ENCODE data around the gene DSCAML1.

- TF ChIP-seq EP300 (IDR thresholded peaks at IDR 0.05) = no peak
- TF ChIP-seq, protein P1, sequence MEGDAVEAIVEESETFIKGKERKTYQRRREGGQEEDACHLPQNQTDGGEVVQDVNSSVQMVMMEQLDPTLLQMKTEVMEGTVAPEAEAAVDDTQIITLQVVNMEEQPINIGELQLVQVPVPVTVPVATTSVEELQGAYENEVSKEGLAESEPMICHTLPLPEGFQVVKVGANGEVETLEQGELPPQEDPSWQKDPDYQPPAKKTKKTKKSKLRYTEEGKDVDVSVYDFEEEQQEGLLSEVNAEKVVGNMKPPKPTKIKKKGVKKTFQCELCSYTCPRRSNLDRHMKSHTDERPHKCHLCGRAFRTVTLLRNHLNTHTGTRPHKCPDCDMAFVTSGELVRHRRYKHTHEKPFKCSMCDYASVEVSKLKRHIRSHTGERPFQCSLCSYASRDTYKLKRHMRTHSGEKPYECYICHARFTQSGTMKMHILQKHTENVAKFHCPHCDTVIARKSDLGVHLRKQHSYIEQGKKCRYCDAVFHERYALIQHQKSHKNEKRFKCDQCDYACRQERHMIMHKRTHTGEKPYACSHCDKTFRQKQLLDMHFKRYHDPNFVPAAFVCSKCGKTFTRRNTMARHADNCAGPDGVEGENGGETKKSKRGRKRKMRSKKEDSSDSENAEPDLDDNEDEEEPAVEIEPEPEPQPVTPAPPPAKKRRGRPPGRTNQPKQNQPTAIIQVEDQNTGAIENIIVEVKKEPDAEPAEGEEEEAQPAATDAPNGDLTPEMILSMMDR (IDR thresholded peaks at IDR 0.05) = no peak
- TF ChIP-seq POLR2A (IDR thresholded peaks at IDR 0.05) = no peak
These were observed 342.5 kb downstream of the DSCAML1 start for GRCh38 chr11:117454564-117454917.

All from tibial nerve (tissue), 4 donors.